IMR-90 (cell line): Measurements from ENCODE around the gene NRIP2. TPM values are rescaled to one million over a fixed set of nuclear protein-coding genes. Genes with fewer than 3 reads are reported as not detected.

Experiments used
- ATAC-seq: fragments of 200-7000 bp; cut with Tn5 transposase; 2 replicates; pipeline ENCODE4 v1.9.1; 2020; ENCODE audit warnings: low read depth, mild to moderate bottlenecking, moderate library complexity
- BruUV-seq: library from RNA; stranded (reverse); fragments of 400-500 nt; replicated peaks from 2 replicates; lab custom pipeline; 2021; lab: Mats Ljungman, UMichigan
- CTCF ChIA-PET: fragments of 300-600 bp; formaldehyde crosslinking; extraction: SDS; loops from one replicate; lab custom pipeline; 2021; ENCODE audit warnings: antibody characterized with exemption; lab: Yijun Ruan, JAX
- POLR2A ChIA-PET: fragments of 300-600 bp; sonication (Branson Sonifier 250); formaldehyde crosslinking; loops from one replicate; lab custom pipeline; 2022; ENCODE audit warnings: antibody characterized with exemption; ENCODE audit not compliant: unreplicated experiment; lab: Charles Lee
- DNase-seq: peaks from one replicate; pipeline ENCODE4 v3.0.0; 2013
- H2AFZ ChIP-seq: replicated peaks from 2 replicates; pipeline ENCODE3; 2013; ENCODE audit warnings: low read length, mild to moderate bottlenecking; ENCODE audit not compliant: poor library complexity
- H2AK5ac ChIP-seq: 2 replicates; pipeline ENCODE4 v1.6.1; 2013; ENCODE audit warnings: low read depth, low read length, inconsistent platforms
- H2AK9ac ChIP-seq: replicated peaks from 2 replicates; pipeline ENCODE3; 2013; ENCODE audit warnings: mild to moderate bottlenecking, low read depth, low read length, moderate library complexity; ENCODE audit not compliant: poor library complexity
- H2BK120ac ChIP-seq: 2 replicates; pipeline ENCODE4 v1.6.1; 2013; ENCODE audit warnings: low read depth, low read length, inconsistent platforms
- H2BK15ac ChIP-seq: 3 replicates; pipeline ENCODE4 v1.6.1; 2013; ENCODE audit warnings: low read depth, low read length, inconsistent platforms
- H2BK20ac ChIP-seq: 2 replicates; pipeline ENCODE4 v1.6.1; 2013; ENCODE audit warnings: low read depth, mild to moderate bottlenecking, inconsistent platforms, low read length, moderate library complexity
- H2BK5ac ChIP-seq: 2 replicates; pipeline ENCODE4 v1.6.1; 2013; ENCODE audit warnings: mild to moderate bottlenecking, low read depth, low read length, inconsistent platforms; ENCODE audit not compliant: poor library complexity, severe bottlenecking
- H3K14ac ChIP-seq: replicated peaks from 2 replicates; pipeline ENCODE4 v1.6.1; 2013; ENCODE audit warnings: low read depth, low read length, inconsistent platforms
- H3K18ac ChIP-seq: 2 replicates; pipeline ENCODE4 v1.6.1; 2013; ENCODE audit warnings: low read depth, low read length, control low read depth
- H3K23ac ChIP-seq: 2 replicates; pipeline ENCODE4 v1.6.1; 2013; ENCODE audit warnings: low read depth, low read length, inconsistent platforms
- H3K27ac ChIP-seq: 2 replicates; pipeline ENCODE4 v1.5.1; 2013; ENCODE audit warnings: mild to moderate bottlenecking, control low read depth, low read length; ENCODE audit not compliant: insufficient read depth
- H3K27me3 ChIP-seq: 2 replicates; pipeline ENCODE4 v1.6.1; 2013; ENCODE audit warnings: low read length; ENCODE audit not compliant: control insufficient read depth, insufficient read depth
- H3K36me3 ChIP-seq: 2 replicates; pipeline ENCODE4 v1.6.1; 2013; ENCODE audit warnings: low read length, mixed read lengths; ENCODE audit not compliant: control insufficient read depth, insufficient read depth
- H3K4ac ChIP-seq: 2 replicates; pipeline ENCODE4 v1.6.1; 2013; ENCODE audit warnings: low read depth, low read length, inconsistent platforms
- H3K4me1 ChIP-seq: 2 replicates; pipeline ENCODE4 v1.6.1; 2013; ENCODE audit warnings: low read length, mixed read lengths; ENCODE audit not compliant: control insufficient read depth, insufficient read depth
- H3K4me2 ChIP-seq: 2 replicates; pipeline ENCODE4 v1.6.1; 2013; ENCODE audit warnings: low read depth, mild to moderate bottlenecking, control low read depth, low read length, moderate library complexity
- H3K4me3 ChIP-seq: 2 replicates; pipeline ENCODE4 v1.5.1; 2013; ENCODE audit warnings: low read depth, mild to moderate bottlenecking, control low read depth, low read length, moderate library complexity; ENCODE audit not compliant: insufficient read depth
- H3K56ac ChIP-seq: 2 replicates; pipeline ENCODE4 v1.6.1; 2013; ENCODE audit warnings: low read length, inconsistent platforms; ENCODE audit not compliant: insufficient read depth; ENCODE audit errors: extremely low read depth
- H3K79me1 ChIP-seq, 2 experiments: 2 replicates each; pipeline ENCODE4 v1.6.1; 2013; ENCODE audit warnings: low read length in 2 of 2, inconsistent platforms in 1 of 2, low read depth in 1 of 2
- H3K9ac ChIP-seq: 2 replicates; pipeline ENCODE4 v1.6.1; 2013; ENCODE audit warnings: low read depth, low read length, control low read depth
- H3K9me1 ChIP-seq: 2 replicates; pipeline ENCODE4 v1.6.1; 2013; ENCODE audit warnings: low read length, inconsistent platforms; ENCODE audit not compliant: insufficient read depth
- H3K9me3 ChIP-seq: 2 replicates; pipeline ENCODE4 v1.6.1; 2013; ENCODE audit warnings: low read length; ENCODE audit not compliant: control insufficient read depth, insufficient read depth
- H4K20me1 ChIP-seq: 2 replicates; pipeline ENCODE4 v1.6.1; 2013; ENCODE audit warnings: low read length, inconsistent platforms; ENCODE audit not compliant: insufficient read depth
- H4K5ac ChIP-seq: 2 replicates; pipeline ENCODE4 v1.6.1; 2013; ENCODE audit warnings: mild to moderate bottlenecking, low read depth, low read length, control low read depth
- H4K8ac ChIP-seq, 2 experiments: 2 replicates each; pipeline ENCODE4 v1.6.1; 2013; ENCODE audit warnings: low read depth in 2 of 2, low read length in 2 of 2, control low read depth in 1 of 2, inconsistent platforms in 1 of 2
- H4K91ac ChIP-seq: 2 replicates; pipeline ENCODE4 v1.6.1; 2013; ENCODE audit warnings: low read depth, low read length, inconsistent platforms; ENCODE audit not compliant: insufficient read depth
- FOS ChIP-seq: fragments of 150-350 bp; IDR thresholded peaks from 2 replicates; pipeline ENCODE4 v1.6.1; 2016; ENCODE audit warnings: low read depth, low read length
- MAZ ChIP-seq: IDR thresholded peaks from 2 replicates; pipeline ENCODE4 v1.6.1; 2012; ENCODE audit warnings: low read depth, mild to moderate bottlenecking, low read length, improper control_type of control experiment, moderate library complexity, borderline replicate concordance
- MXI1 ChIP-seq: IDR thresholded peaks from 2 replicates; pipeline ENCODE4 v1.6.1; 2012; ENCODE audit warnings: low read depth, mild to moderate bottlenecking, low read length, moderate library complexity, borderline replicate concordance
- WGBS, 2 experiments: methylation state at CpG; one replicate each; pipeline versions ENCODE4 v1.1.5 to v1.1.7; 2013; ENCODE audit warnings: missing lambda C conversion rate in 2 of 2; ENCODE audit not compliant: insufficient read length in 1 of 2; ENCODE audit errors: extremely low coverage in 2 of 2; 5-methylcytosine and 5-hydroxymethylcytosine counted together
- dilution Hi-C: fragments of 300-500 bp; cut with HindIII; formaldehyde crosslinking; loops from one replicate; pipeline ENCODE4 v1.14.3; 2018; ENCODE audit warnings: low sequenced_read_pairs; ENCODE audit not compliant: unreplicated experiment
- in situ Hi-C: fragments of 300-500 bp; cut with MboI; formaldehyde crosslinking; loops from 3 replicates; pipeline ENCODE4 v1.14.3; 2019; ENCODE audit warnings: low sequenced_read_pairs, inconsistent platforms, mixed read lengths
- intact Hi-C: fragments of 100-400 bp; cut with micrococcal nuclease; formaldehyde crosslinking; loops from 2 replicates; pipeline ENCODE4 v1.10.0; 2022
- polyA plus RNA-seq, 3 experiments: library from polyadenylated mRNA; depleted of rRNA; stranded (reverse); fragments of >200 nt; gene quantifications; 2 replicates each; pipeline ENCODE4 v1.2.3, GENCODE V29; 2012; ENCODE audit warnings: low replicate concordance in 1 of 3
- total RNA-seq: library from RNA; depleted of rRNA; stranded (reverse); fragments of >200 nt; gene quantifications from 2 replicates; pipeline ENCODE4 v1.2.3, GENCODE V29; 2012

The NRIP2 gene
- total and polyA plus RNA-seq, 2 of the 4 experiments (the other 2 are of a cell fraction), result 0.18 to 0.27 TPM

DNA sequence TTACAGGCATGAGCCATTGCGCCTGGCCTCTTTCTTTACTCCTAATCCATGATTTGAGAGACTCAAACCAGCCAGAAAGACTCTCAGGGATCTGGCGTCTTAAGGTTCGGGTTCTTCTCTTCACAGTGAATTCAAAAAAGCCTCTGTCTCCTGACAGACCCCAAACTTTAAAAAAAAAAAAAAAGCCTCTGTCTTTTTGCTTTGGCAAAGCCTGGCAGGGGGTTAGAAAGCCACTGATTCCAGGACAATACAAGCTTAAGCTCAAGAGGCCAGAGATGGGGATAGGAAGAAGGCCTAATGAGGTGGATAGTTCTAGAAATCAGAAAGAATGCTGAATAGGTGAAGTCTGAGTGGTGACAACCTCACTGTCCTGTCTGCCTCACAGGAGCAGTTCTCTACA lies 8.8 kb downstream of the NRIP2 start:
- no peak overlapping the region for H2BK20ac ChIP-seq
- no peaks in the 10 kb centered on the region for H3K79me1 ChIP-seq
- no peak overlapping the region for H4K5ac ChIP-seq
- DNase-seq (no peak), ATAC-seq (no peak)
- no peak overlapping the region for H3K23ac ChIP-seq
- H3K4ac ChIP-seq, result no peak overlapping the region
- H3K27me3 ChIP-seq, result no peaks in the 10 kb centered on the region
- no TSS peak for BruUV-seq
- H4K20me1 ChIP-seq, result no peaks in the 10 kb centered on the region
- POLR2A ChIA-PET, result no interaction called here
- H2BK15ac ChIP-seq, result no peak overlapping the region
- no peak overlapping the region for H3K4me2 ChIP-seq
- intact Hi-C loops (no loop called here), dilution Hi-C loops (no loop called here), in situ Hi-C loops (no loop called here)
- no peak overlapping the region for H3K27ac ChIP-seq
- no peak overlapping the region for H3K56ac ChIP-seq
- no peak overlapping the region for H2AK5ac ChIP-seq
- H3K14ac ChIP-seq, result no peak overlapping the region
- H2BK5ac ChIP-seq, result no peak overlapping the region
- H4K8ac ChIP-seq, result no peak overlapping the region
- no peak overlapping the region for H2AFZ ChIP-seq
- no peak overlapping the region for H4K91ac ChIP-seq
- H3K9ac ChIP-seq, result no peak overlapping the region
- WGBS, 2 experiments, result no CpG with 5 or more reads among the region's 3 CpGs
- H3K9me3 ChIP-seq, result no peaks in the 10 kb centered on the region
- peaks cover 63% of the 10 kb centered on the region for H3K36me3 ChIP-seq
- TF ChIP-seq MAZ, result no peak
- TF ChIP-seq MXI1, result no peak
- TF ChIP-seq FOS, result no peak
- CTCF ChIA-PET, result interaction anchor here (0.6 kb wide), 1 partner anchor 274 kb away, joined by 4 read pairs; no protein-coding TSS in a partner anchor
- H2BK120ac ChIP-seq, result no peak overlapping the region
- no peaks in the 10 kb centered on the region for H3K4me1 ChIP-seq
- no peak overlapping the region for H3K4me3 ChIP-seq
- H2AK9ac ChIP-seq, result no peak overlapping the region
- no peaks in the 10 kb centered on the region for H3K9me1 ChIP-seq
- no peak overlapping the region for H3K18ac ChIP-seq
